Keratinocyte (primary cell): ENCODE results near the gene USP20. TPM values are rescaled to one million over a fixed set of nuclear protein-coding genes. Genes with fewer than 3 reads are reported as not detected.

ENCODE experiments used
- DNase-seq: peaks from one replicate; pipeline ENCODE4 v3.0.0-alpha.2; 2011; ENCODE audit warnings: low read depth, missing footprints, low spot score
- FAIRE-seq: peaks from 2 replicates; lab custom pipeline; 2011; peaks lifted over from hg19 to GRCh38; lab: Jason Lieb, UNC
- H2AFZ ChIP-seq: 2 replicates; pipeline ENCODE4 v1.6.0; 2012; ENCODE audit warnings: low read length, control low read depth, inconsistent platforms; ENCODE audit not compliant: control insufficient read depth
- H3K27ac ChIP-seq: 2 replicates; pipeline ENCODE4 v1.5.1; 2011; ENCODE audit warnings: low read length; ENCODE audit not compliant: control insufficient read depth, insufficient read depth
- H3K27me3 ChIP-seq: 3 replicates; pipeline ENCODE4 v1.6.0; 2011; ENCODE audit warnings: low read length; ENCODE audit not compliant: control insufficient read depth, insufficient read depth; ENCODE audit errors: extremely low read depth
- H3K36me3 ChIP-seq, 2 experiments: 2 replicates in 1 of 2; 3 replicates in 1 of 2; pipeline ENCODE4 v1.5.1; 2011; ENCODE audit warnings: low read length in 2 of 2, mild to moderate bottlenecking in 1 of 2; ENCODE audit not compliant: control insufficient read depth in 2 of 2, insufficient read depth in 2 of 2; ENCODE audit errors: extremely low read depth in 1 of 2
- H3K4me1 ChIP-seq: 3 replicates; pipeline ENCODE4 v1.5.1; 2011; ENCODE audit warnings: low read length; ENCODE audit not compliant: control insufficient read depth, insufficient read depth; ENCODE audit errors: extremely low read depth
- H3K4me2 ChIP-seq: 3 replicates; pipeline ENCODE4 v1.6.0; 2011; ENCODE audit warnings: low read depth, low read length; ENCODE audit not compliant: control insufficient read depth, insufficient read depth; ENCODE audit errors: extremely low read depth
- H3K4me3 ChIP-seq, 3 experiments: fragments of 200-600 bp in 1 of 3; sonication (generic) in 1 of 3; 2 replicates in 2 of 3; 3 replicates in 1 of 3; pipeline ENCODE4 v1.5.1; 2011 to 2016; ENCODE audit warnings: low read length in 3 of 3, mild to moderate bottlenecking in 3 of 3, control low read depth in 2 of 3, inconsistent platforms in 1 of 3, low read depth in 1 of 3, mixed read lengths in 1 of 3, mixed run types in 1 of 3, moderate library complexity in 1 of 3; ENCODE audit not compliant: control insufficient read depth in 2 of 3, insufficient read depth in 2 of 3; ENCODE audit errors: extremely low read depth in 1 of 3
- H3K79me2 ChIP-seq: 2 replicates; pipeline ENCODE4 v1.6.0; 2012; ENCODE audit warnings: low read length; ENCODE audit not compliant: control insufficient read depth, insufficient read depth
- H3K9ac ChIP-seq: 3 replicates; pipeline ENCODE4 v1.6.0; 2011; ENCODE audit warnings: low read length; ENCODE audit not compliant: control insufficient read depth, insufficient read depth; ENCODE audit errors: extremely low read depth
- H3K9me1 ChIP-seq: 3 replicates; pipeline ENCODE4 v1.6.0; 2011; ENCODE audit warnings: low read length; ENCODE audit not compliant: control insufficient read depth, insufficient read depth; ENCODE audit errors: extremely low read depth
- H3K9me3 ChIP-seq: 2 replicates; pipeline ENCODE4 v1.5.1; 2012; ENCODE audit warnings: low read depth, low read length; ENCODE audit not compliant: control insufficient read depth
- H4K20me1 ChIP-seq: 3 replicates; pipeline ENCODE4 v1.6.0; 2011; ENCODE audit warnings: low read length; ENCODE audit not compliant: control insufficient read depth, insufficient read depth; ENCODE audit errors: extremely low read depth
- EZH2 ChIP-seq: IDR thresholded peaks from one replicate; pipeline ENCODE4 v1.6.1; 2012; ENCODE audit warnings: inconsistent platforms, mild to moderate bottlenecking, low read length, moderate library complexity
- dilution Hi-C: fragments of 300-500 bp; cut with MboI; formaldehyde crosslinking; loops from one replicate; pipeline ENCODE4 v1.7.0; 2020; ENCODE audit warnings: low sequenced_read_pairs; ENCODE audit not compliant: extremely low pct_ligation_motif_present
- polyA plus RNA-seq, 5 experiments: library from polyadenylated mRNA; depleted of rRNA in 3 of 5; stranded (reverse) in 3 of 5; stranded (forward) in 1 of 5; unstranded in 1 of 5; fragments of >200 nt; gene quantifications; 1 replicate in 1 of 5; 2 replicates in 3 of 5; 3 replicates in 1 of 5; pipeline versions ENCODE4 v1.2.1 to v1.2.3, GENCODE V29; 2011 to 2012; ENCODE audit warnings: missing spikeins in 2 of 5, low read depth in 1 of 5, low replicate concordance in 1 of 5
- TF ChIP-seq, protein P1 (sequence below), 3 experiments: IDR thresholded peaks in 1 of 3; conservative IDR thresholded peaks in 1 of 3; optimal IDR thresholded peaks in 1 of 3; 2 replicates in 2 of 3; 3 replicates in 1 of 3; pipeline versions ENCODE3 to v1.5.1; 2011; ENCODE audit warnings: low read length in 3 of 3, mild to moderate bottlenecking in 3 of 3, moderate library complexity in 2 of 3, control low read depth in 1 of 3, inconsistent platforms in 1 of 3; ENCODE audit not compliant: insufficient read depth in 2 of 3; ENCODE audit errors: extremely low read depth in 1 of 3

USP20 gene
- polyA plus RNA-seq, 1 donor (not counting 4 experiments of a cell fraction or from before 2014, with no cell fraction given): 6.4 TPM

DNA sequence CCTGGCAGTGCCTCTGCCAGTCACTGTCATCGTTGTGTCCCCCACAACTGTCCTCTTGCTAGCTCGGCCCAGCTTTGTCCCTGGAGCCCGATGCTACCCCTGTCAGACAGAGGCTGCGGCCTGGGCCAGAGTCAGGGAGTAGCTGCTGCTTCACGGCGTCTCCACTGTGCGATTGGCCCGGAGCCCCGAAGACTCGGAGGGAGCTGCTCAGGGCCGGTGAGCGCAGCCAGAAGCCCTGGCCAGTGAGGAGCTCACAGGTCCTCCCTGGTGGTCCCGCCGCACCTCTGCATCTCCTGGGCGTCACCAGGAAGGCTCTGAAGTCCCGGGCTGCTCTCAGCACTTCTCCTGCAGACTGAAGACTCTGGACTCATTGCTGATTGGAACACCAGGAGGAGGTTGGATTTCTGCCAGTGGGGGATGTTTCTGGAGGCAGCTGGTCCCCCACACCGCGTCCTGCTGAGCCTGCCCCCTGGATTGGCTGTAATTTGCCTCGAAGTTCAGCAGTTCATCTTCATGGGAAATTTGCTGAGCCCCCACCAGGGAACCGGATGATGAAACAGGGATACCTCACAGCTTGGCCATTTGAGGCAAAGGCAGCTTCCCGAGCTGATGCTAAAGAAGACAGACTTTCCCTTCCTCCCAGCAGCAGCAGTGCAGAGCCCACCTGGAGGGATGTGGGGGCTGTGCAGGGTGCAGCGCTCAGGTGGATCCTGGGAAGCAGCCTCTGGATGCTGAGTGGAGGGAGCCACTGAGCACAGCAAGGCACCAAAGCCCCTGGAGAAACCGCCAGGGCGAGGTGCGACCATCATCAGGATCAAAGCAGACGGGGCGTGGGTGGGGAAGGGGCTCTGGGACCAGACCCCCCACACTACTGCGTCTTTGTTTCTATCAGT, 45.6 kb downstream of the USP20 start:
- dilution Hi-C loops: no loop called here
- no peak overlapping the region for H3K9ac ChIP-seq
- no peak overlapping the region for H2AFZ ChIP-seq
- H3K4me3 ChIP-seq: no peak overlapping the region
- H3K27me3 ChIP-seq: no peaks in the 10 kb centered on the region
- no peaks in the 10 kb centered on the region for H4K20me1 ChIP-seq
- no peaks in the 10 kb centered on the region for H3K79me2 ChIP-seq
- DNase-seq (no peak), FAIRE-seq (no peak)
- no peaks in the 10 kb centered on the region for H3K9me1 ChIP-seq
- TF ChIP-seq, protein P1, sequence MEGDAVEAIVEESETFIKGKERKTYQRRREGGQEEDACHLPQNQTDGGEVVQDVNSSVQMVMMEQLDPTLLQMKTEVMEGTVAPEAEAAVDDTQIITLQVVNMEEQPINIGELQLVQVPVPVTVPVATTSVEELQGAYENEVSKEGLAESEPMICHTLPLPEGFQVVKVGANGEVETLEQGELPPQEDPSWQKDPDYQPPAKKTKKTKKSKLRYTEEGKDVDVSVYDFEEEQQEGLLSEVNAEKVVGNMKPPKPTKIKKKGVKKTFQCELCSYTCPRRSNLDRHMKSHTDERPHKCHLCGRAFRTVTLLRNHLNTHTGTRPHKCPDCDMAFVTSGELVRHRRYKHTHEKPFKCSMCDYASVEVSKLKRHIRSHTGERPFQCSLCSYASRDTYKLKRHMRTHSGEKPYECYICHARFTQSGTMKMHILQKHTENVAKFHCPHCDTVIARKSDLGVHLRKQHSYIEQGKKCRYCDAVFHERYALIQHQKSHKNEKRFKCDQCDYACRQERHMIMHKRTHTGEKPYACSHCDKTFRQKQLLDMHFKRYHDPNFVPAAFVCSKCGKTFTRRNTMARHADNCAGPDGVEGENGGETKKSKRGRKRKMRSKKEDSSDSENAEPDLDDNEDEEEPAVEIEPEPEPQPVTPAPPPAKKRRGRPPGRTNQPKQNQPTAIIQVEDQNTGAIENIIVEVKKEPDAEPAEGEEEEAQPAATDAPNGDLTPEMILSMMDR (optimal IDR thresholded peaks at IDR 0.05 in 1 of 3, IDR thresholded peaks at IDR 0.05 in 1 of 3, conservative IDR thresholded peaks at IDR 0.05 in 1 of 3; ENCODE audit: extremely low read depth in 1 of 3, insufficient read depth in 2 of 3, low read length in 3 of 3): no peak
- no peak for TF ChIP-seq EZH2
- no peak overlapping the region for H3K27ac ChIP-seq
- H3K36me3 ChIP-seq: peaks cover 0 to 8% of the 10 kb centered on the region in 2 experiments
- H3K4me2 ChIP-seq: no peak overlapping the region
- no peaks in the 10 kb centered on the region for H3K9me3 ChIP-seq
- peaks cover 17% of the 10 kb centered on the region for H3K4me1 ChIP-seq

DNA sequence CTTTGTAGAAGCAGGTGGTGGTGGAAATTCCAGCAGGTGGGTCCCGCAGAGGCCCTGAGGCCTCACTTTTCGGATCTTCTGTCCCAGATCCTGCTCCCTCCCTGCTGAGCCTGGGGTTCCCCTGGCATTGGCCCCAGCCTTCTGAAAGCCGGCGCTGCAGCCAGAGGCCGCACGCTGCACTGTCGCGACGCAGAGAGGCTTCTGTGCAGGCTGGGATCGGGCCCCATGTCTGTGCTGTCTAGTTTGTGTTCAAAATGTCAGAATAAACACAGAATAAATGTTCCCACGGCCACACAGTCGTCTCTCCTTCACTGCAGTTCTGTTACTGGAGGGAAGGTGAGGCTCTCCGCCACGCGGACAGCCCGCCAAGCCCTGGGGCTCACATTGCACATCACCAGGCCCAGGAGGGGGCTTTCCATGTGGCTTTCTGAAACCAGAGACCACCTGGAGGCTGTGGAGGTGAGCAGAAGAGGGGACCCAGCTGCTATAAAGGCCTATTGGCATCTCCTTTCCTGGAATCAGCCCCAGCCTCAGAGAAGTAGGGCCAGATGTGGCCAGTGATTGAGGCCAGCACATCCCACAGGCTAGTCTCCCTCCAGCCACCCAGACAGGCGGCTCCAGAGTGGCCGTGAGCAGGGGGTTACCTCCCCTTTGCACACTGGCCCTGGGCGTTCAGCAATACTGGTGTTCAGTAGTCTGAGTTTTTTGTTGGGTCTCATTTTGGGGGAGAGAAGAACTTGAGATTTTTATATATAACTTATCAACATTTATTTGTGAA, 46.5 kb downstream of the USP20 start:
- H3K9me3 ChIP-seq: no peaks in the 10 kb centered on the region
- dilution Hi-C loops: no loop called here
- H2AFZ ChIP-seq: no peak overlapping the region
- peaks cover 21% of the 10 kb centered on the region for H3K4me1 ChIP-seq
- no peak overlapping the region for H3K4me2 ChIP-seq
- H4K20me1 ChIP-seq: no peaks in the 10 kb centered on the region
- H3K79me2 ChIP-seq: no peaks in the 10 kb centered on the region
- DNase-seq: no peak
- H3K4me3 ChIP-seq: no peak overlapping the region
- no peaks in the 10 kb centered on the region for H3K27me3 ChIP-seq
- FAIRE-seq: no peak
- no peak overlapping the region for H3K27ac ChIP-seq
- H3K9me1 ChIP-seq: no peaks in the 10 kb centered on the region
- H3K9ac ChIP-seq: no peak overlapping the region
- peaks cover 0 to 7% of the 10 kb centered on the region in 2 experiments for H3K36me3 ChIP-seq
- TF ChIP-seq, protein P1 (optimal IDR thresholded peaks at IDR 0.05 in 1 of 3, IDR thresholded peaks at IDR 0.05 in 1 of 3, conservative IDR thresholded peaks at IDR 0.05 in 1 of 3; ENCODE audit: extremely low read depth in 1 of 3, insufficient read depth in 2 of 3, low read length in 3 of 3): no peak
- TF ChIP-seq EZH2: no peak
